EH (cell line): ENCODE data around the gene KRT35.
A peak's percentile ranks its signal among the peaks of the same experiment; 100 is the strongest.
"Not testable (repeated sequence)": the region's sequence is repeated elsewhere in the genome, so short reads cannot be mapped to it uniquely, and the experiment has no call there.

Experiments
- DNase-seq: peaks from one replicate; pipeline ENCODE4 v3.0.0-alpha.2; 2015; ENCODE audit warnings: low read depth

KRT35 gene

DNA sequence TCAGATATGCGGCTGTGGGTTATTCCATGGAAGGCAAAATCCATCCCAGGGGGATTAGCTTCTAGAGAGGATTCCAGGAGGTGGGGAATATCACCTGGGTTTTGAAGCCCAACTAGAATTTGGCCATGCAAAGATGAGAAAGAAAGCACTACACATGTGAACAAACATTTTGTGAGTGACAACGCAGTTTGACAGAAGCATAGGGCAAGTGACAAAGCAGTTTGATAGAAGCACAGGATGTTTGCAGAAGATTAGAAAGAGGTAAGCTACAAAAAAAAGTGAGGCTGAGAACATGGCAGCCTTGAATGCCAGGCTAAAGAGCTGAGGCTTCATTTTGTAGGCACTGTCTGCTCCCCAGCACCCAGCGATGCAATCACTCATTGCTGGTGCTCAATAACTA, 27.9 kb downstream of the KRT35 start:
- no peak for DNase-seq

DNA sequence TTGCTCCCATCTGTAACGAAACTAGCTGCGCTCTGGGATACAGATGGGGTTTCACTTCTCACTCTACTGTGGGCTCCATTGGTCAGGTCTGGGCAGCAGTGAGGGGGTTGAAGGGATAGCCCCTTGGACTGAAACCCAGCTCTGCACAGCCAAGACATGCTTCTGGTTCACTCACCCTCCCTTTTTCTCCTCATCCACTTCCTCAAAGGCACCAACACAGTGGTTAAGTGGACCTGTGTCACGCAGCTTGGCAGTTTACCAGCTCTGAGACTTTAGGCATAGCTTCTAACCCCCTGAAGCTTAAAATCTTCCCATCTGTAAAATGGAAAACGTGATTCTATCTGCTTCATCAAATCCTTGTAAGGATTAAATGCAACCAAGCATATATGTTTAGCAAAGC, 28.7 kb downstream of the KRT35 start:
- DNase-seq = no peak

DNA sequence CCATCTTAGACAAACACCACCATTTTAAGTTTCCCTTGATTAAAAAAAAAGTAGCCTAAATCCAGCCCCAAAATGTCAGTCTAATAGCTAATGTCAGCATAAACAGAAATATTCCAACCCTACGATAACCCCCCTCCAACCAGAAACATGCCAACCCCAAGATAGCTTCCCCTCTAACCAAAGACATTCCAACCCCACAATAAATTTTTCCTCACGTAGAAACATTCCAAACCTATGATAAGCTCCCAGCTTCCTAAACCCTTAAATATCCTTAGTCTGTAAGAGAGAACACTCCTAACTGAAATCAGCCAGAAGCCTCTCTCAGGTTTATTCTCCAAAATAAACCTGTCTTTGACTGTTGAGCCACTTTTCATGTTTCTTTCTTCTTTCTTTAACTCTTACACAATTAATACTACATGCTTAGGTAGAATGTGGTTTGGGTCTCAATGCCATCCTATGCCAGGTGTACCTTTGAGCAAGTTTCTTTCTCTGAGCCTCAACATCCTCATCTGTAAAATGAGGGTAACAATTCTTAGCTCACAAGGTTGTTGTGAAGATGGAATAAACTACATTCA, 29.7 kb downstream of the KRT35 start:
- peak; percentile 93 for DNase-seq

DNA sequence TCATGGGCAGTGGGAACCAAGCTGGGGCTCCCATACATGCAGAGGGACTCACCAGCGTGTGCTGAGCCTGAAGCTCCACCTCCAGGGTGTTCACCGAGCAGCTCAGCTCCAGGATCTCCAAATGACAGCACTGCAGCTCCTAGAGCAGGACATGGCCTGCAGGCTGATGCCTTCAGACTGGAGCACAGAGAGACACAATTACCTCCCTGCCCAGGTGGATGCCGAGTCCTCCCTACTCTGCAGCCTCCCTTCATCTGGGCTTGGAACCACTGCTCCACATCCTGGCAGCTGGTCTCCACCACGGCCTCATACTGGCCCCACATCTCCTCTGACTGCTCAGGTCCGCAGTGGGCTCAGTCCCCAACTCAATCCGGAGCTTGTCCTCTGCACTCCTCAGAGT, 31.9 kb downstream of the KRT35 start:
- DNase-seq = no peak

DNA sequence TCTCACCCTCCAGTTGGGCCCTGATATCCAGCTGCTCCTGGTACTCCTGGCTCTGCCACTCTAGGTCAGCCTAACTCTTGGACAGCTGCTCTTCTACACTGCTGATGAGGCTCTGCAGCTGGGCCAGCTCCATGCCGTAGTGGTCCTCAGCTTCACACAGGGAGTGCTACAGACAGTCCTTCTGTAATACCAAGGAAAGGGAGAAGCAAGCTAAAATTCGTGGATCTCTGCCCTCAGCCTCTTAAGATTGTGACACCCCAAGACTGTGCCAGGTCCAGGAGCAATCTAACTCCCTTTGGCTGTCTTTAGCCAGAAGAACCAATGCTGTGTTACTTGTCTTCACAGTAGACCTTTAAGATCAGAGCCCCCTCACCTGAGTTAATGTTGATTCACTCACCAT, 32.4 kb downstream of the KRT35 start:
- DNase-seq = no peak

DNA sequence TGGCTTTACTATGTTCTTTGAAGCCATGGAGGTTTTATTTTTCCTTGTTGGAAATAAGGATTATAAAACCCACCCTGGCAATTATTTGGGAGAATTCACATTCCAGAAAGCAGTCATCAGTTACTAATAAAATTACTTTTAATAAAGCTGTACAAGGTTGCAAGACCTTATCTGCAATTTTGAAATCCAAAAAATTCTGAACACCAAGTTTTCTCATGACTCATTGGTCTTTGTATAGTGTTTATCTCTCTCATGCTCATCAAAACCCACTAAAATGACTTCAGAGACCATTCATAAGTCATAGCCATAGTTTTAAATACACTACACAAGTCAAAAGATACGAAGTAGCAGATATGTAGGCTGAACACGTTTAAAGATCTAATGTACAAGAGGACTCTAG, 34.1 kb downstream of the KRT35 start:
- peak; percentile 90 for DNase-seq

DNA sequence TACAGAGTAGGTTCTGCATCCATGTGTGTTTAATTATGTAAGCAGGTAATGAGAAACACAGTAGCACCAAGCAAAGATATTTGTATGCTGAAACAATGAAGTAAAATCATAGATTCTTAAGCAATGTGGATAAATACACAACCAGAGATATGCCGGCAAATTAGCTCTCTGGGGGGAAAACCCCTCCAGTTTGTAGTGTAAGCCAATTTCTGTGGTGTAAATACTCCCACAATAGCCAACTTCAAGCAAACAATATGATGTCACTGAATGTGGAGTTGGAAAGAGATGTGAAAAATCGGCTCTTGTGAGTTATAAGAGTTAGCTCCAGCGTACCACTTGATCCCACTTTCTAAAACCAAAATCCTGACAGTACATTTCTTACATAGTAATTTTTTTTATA, 36.3 kb downstream of the KRT35 start:
- DNase-seq = no peak

DNA sequence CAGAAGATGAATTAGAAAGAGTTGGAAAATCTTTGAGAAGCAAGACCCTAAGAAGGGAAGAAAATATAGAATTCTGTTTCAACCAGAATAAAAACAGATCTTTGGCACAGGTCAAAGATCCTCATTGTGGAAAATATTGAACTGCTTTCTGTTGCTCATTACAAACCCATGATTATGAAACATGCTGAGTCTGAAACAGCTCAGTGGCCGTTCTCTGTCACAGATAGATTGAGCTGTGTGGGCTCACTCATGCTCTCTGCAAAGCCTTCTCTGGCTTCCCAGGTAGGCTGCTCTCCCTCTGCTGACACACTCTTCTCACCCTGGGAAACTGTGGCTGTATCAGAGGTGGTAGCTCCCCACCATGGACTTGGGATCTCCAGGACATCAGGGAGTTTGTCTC, 36.8 kb downstream of the KRT35 start:
- DNase-seq = no peak

DNA sequence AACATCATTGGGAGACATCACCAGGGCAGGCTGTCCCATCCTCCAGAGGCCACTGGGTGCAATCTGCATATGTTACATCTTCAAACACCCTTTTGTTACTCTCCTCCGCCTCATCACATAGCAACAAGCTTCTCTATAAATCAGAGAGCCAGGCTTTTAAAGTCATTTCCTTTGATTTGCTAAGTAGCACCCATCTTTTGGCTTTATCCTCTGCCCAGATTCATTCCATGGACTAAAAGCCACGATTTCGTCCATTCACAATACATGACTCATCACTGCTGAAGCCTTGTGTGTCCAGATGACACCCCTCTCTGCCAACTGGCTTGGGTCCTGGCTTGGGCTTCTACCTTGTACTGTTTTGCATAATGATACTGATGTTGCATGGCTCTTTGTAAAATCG, 38.2 kb downstream of the KRT35 start:
- DNase-seq = peak; percentile 95

DNA sequence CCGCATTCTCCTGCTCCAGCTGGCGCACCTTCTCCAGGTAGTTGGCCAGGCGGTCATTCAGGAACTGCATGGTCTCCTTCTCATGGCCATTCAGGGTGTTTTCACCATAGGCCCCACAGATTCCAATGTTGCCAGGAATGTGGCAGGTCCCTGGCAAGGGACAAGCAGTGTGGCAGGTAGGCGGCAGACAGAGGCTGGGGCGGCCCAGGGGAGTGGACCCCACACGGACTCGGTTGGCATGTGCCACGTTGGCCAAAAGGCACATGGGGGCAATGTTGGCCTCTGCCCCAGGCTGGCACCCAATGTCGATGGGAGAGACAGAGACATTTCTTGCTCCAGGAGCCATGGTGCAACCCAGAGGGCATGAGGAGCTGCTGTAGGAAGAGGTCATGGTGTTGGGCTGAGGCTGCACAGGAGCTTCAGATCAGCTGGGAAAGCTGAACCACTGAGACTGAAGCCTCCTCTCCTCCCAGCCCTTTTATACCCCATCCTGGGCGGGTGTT, 40.4 kb downstream of the KRT35 start, which contains the start of gene KRT38:
KRT38 (minus strand) TSS at position 453 of the 503 bp plus-strand sequence; CDS start at position 391, 62 bp downstream.
- no peak for DNase-seq

DNA sequence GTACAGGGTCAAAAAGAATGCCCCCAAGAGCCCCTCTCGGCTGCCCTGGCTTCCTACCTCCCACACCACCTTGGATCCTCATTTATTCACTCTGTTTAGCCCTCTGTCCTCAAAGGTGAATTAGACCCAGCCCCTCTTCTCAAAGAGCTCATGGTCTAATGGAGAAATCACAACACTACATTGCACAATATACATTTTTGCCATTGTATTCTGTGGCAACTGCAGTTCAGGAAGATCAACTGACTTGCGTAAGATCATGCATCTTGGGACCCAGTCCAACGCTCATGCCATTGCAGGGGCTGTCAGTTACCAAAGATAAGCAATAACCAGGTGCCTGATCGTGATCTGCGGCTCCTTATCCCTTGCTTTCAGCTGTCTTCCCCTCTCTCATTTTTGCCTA, 41.6 kb downstream of the KRT35 start:
- peak; percentile 51 for DNase-seq

DNA sequence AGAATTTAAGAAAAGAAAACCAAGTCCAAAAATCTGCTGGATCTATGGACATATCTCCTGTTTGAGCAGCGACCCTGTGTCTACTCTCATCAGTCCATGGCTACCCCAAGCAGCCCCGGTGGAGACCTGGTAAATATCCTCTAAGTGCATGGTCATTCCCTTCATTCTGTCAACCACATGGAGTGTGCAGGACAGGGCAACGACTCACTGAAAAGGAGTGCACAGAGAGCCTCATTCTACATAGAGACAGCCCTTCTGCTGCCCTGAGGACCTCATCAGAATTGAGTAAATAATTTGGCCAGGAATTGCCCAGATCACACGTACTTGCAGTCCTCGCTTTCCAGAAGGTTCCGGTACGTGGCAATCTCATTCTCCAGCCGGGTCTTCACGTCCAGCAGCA, 43.2 kb downstream of the KRT35 start:
- DNase-seq = peak; percentile 53

DNA sequence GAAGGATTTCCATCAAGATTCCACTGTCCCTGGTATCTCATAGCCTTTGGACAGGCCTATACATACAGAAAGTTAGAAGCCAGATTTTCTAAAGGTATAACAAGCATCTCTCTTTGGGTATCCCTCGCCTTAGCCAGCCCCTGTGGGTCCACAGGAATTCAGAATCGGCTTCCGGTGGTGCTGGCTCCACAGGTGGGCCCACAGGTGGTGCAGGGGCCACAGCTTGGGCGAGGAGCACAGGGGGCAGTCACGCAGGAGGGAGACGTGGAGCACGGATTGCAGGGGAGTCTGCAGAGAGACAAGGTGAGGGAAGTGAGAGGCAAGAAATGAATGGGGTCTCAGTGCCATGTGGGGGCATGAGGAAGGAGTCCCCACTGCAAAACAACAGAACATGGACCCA, 43.7 kb downstream of the KRT35 start:
- DNase-seq = no peak

DNA sequence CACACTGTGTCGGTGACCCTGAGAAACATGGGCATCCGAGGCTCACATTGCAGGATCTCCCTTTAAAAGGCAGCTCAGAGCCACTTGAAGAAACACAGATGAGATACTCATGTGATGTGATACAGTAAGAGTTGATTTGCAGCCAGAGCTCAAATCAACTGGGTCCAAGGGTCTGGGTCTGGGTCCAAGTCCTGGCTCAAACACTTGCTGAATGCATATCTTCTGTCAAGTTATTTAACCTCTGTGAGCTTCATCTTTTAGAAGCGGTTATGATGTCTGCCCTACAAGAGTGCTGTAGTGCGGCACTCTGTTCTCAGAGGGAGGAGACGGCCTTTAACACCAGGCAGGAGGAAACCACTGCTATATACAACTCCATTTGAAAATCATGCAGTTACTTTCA, 46.5 kb downstream of the KRT35 start:
- DNase-seq = no peak

DNA sequence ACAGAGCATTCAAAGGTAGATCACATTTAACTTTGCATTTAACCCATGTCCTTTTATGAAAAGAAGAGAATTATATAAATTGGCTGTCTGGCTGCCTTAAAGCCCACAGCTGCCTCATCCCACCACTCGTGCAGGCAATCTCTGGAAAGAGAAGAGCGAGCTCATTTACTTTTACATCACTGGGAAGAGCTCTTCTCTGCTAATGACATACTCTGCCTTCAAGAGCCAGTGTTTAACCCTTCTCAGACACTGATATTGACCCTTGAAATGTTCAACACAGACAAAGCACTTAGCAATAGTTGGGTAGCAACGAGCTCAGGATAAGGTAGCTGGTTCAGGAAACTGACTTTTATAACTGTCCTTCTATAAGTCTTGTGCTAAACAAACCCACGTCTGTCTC, 46.9 kb downstream of the KRT35 start:
- no peak for DNase-seq

DNA sequence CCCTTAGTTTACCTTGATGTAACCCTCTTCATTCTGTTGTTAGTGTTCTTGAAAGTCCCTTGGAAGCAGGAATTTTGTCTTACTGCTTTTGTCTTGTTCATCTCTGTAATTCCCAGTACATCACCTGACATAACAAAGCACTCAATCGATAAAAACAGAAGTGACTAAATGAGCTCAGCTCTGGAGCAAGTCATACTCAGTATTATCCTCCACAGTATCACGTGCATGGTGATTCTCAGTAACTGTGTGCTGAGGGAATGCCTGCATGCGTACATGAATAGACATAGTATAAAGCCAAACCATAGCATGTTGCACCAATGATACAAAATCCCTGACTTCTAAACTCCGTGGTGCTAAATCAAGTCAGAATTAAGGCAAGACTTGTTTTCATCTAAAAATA, 47.4 kb downstream of the KRT35 start:
- no peak for DNase-seq

DNA sequence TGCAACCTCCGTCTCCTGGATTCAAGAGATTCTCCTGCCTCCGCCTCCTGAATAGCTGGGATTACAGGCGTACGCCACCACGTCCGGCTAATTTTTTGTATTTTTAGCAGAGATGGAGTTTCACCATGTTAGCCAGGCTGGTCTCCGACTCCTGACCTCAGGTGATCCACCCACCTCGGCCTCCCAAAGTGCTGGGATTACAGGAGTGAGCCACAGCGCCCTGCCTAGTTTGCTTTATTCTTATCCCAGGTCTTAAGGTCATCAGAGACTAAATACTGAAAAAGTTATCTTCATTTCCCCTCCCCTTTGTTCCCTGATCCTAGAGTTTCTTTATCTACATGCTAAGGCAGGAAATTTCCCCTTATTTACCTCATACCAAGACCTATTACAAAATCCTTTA, 50.6 kb downstream of the KRT35 start:
- DNase-seq = not testable (repeated sequence)

DNA sequence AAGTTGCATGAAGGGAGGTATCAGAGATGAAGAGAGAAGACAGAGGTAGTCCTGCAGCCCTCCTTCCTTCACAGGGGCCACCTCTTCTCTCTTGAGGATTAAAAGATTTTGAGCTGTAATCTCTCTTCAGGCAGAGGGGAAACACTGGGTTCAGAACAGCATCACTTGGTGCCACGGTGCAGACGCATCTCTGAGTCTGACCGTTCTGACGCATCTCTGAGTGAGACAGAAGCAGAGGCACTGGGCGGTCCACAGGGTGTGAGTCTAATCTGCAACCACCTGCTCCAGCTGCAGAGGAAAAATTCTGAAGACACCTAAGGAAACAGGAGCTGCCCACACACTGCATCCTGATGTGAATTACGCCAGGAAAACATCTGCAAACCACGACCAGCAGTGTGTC, 51.3 kb downstream of the KRT35 start:
- no peak for DNase-seq

DNA sequence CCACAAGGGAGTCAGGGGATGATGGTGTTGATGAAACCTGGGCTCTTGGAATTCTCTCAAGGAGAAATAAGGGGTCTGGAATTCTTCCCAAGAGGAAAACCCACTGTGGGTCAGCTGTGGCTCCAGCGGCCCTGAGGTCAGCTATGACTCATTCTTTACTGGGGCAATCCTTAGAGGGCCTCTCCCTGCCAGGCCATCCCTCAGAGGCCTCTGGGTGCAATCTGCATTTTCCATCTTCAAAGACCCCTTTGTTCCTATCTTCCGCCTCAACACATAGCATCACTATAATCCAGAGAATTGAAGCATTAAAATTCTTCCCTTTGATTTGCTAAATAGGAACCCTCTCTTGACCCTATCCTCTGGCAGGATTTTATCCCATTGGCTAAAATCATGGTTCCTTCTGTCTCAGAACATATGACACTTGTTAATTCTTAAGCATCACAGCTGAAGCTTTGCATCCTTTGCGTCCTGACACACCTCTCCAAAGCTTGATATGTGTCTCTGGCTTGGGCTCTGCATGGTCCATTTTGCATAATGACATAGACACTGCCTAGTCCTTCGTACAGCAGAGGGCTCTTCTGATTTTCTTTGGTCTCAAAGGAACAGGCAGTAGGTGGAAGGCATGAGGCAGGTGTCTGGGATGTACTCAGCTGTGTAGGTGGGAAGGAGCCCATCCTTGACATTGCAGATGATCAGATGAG, 52.2 kb downstream of the KRT35 start:
- peak; percentile 61 for DNase-seq
